OCI-LY7 (cell line): Measurements from ENCODE around the gene WASHC4. TPM values are rescaled to one million over a fixed set of nuclear protein-coding genes. Genes with fewer than 3 reads are reported as not detected.
A peak's percentile ranks its signal among the peaks of the same experiment; 100 is the strongest.

Source experiments
- BruUV-seq: library from RNA; stranded (reverse); fragments of 400-500 nt; replicated peaks from 2 replicates; lab custom pipeline; 2021; lab: Mats Ljungman, UMichigan
- CTCF ChIA-PET: fragments of 300-600 bp; sonication (Branson Sonifier 250); formaldehyde crosslinking; loops from one replicate; lab custom pipeline; 2022; ENCODE audit warnings: antibody characterized with exemption; ENCODE audit not compliant: unreplicated experiment; lab: Charles Lee
- POLR2A ChIA-PET: fragments of 300-600 bp; sonication (Branson Sonifier 250); formaldehyde crosslinking; loops from one replicate; lab custom pipeline; 2022; ENCODE audit warnings: antibody characterized with exemption; lab: Charles Lee
- DNase-seq: peaks from one replicate; pipeline ENCODE4 v3.0.0-alpha.2; 2015; ENCODE audit warnings: low spot score
- H2AFZ ChIP-seq: fragments of 200-600 bp; sonication (generic), shearing (Covaris generic); 2 replicates; pipeline ENCODE4 v1.6.1; 2014; ENCODE audit warnings: mild to moderate bottlenecking, antibody characterized with exemption, low read length, moderate library complexity
- H3K27ac ChIP-seq: fragments of 200-600 bp; sonication (generic); 2 replicates; pipeline ENCODE4 v1.5.1; 2014; ENCODE audit warnings: mixed run types, low read depth, mild to moderate bottlenecking, moderate library complexity, low read length, inconsistent platforms; ENCODE audit not compliant: poor library complexity, severe bottlenecking
- H3K36me3 ChIP-seq: fragments of 200-600 bp; sonication (generic); 2 replicates; pipeline ENCODE4 v1.6.1; 2014; ENCODE audit warnings: mild to moderate bottlenecking, antibody characterized with exemption, low read length, moderate library complexity, mixed read lengths; ENCODE audit not compliant: insufficient read depth
- H3K4me1 ChIP-seq: fragments of 200-600 bp; sonication (generic); 2 replicates; pipeline ENCODE4 v1.5.1; 2014; ENCODE audit warnings: mild to moderate bottlenecking, low read length; ENCODE audit not compliant: insufficient read depth, poor library complexity, severe bottlenecking
- H3K4me2 ChIP-seq: fragments of 200-600 bp; sonication (generic); 2 replicates; pipeline ENCODE4 v1.6.1; 2014; ENCODE audit warnings: mild to moderate bottlenecking, low read length
- H3K4me3 ChIP-seq: fragments of 200-600 bp; sonication (generic); 2 replicates; pipeline ENCODE4 v1.5.1; 2014; ENCODE audit warnings: mild to moderate bottlenecking, low read depth, low read length; ENCODE audit not compliant: poor library complexity, severe bottlenecking
- H3K79me2 ChIP-seq: fragments of 200-600 bp; sonication (generic); 2 replicates; pipeline ENCODE4 v1.6.1; 2016; ENCODE audit warnings: low read depth, mild to moderate bottlenecking, low read length, moderate library complexity, mixed read lengths; ENCODE audit not compliant: insufficient read depth
- H3K9me2 ChIP-seq: fragments of 200-600 bp; sonication (generic); 2 replicates; pipeline ENCODE4 v1.6.1; 2016; ENCODE audit warnings: mild to moderate bottlenecking, low read length, mixed read lengths; ENCODE audit not compliant: insufficient read depth
- H3K9me3 ChIP-seq: fragments of 200-600 bp; sonication (generic); 2 replicates; pipeline ENCODE4 v1.6.1; 2014; ENCODE audit warnings: mild to moderate bottlenecking, mixed run types, low read length, mixed read lengths
- H4K20me1 ChIP-seq: fragments of 200-600 bp; sonication (generic); 2 replicates; pipeline ENCODE4 v1.6.1; 2014; ENCODE audit warnings: mild to moderate bottlenecking, antibody characterized with exemption, low read length, moderate library complexity, mixed read lengths; ENCODE audit not compliant: insufficient read depth
- CTCF ChIP-seq: fragments of 200-600 bp; sonication (generic); conservative IDR thresholded peaks from 2 replicates; pipeline ENCODE4 v1.5.1; 2014; ENCODE audit warnings: mild to moderate bottlenecking, antibody characterized with exemption, low read length, moderate library complexity, mixed read lengths
- EZH2phosphoT487 ChIP-seq: fragments of 200-600 bp; sonication (generic); IDR thresholded peaks from 2 replicates; pipeline ENCODE4 v1.6.1; 2018; ENCODE audit warnings: low read depth, borderline replicate concordance, mild to moderate bottlenecking, mixed run types, antibody characterized with exemption, low read length, moderate library complexity, mixed read lengths
- intact Hi-C: fragments of 100-400 bp; cut with micrococcal nuclease; formaldehyde crosslinking; loops from one replicate; pipeline ENCODE4 v1.10.0; 2022; ENCODE audit not compliant: unreplicated experiment
- total RNA-seq, 2 experiments: library from RNA; depleted of rRNA in 1 of 2; stranded (reverse); fragments of >200 nt in 1 of 2; shearing (Covaris generic) in 1 of 2; gene quantifications; 2 replicates each; pipeline ENCODE4 v1.2.3, GENCODE V29; 2014 to 2022

The WASHC4 gene
- total RNA-seq, 2 experiments from 2014 or later: 54.8 to 71.8 TPM

GRCh38 chr12:105109465-105110212 is 2.1 kb downstream of the WASHC4 start:
- no TSS peak for BruUV-seq
- Histone ChIP-seq H3K4me1 (peaks cover 38% of the 10 kb centered on the region), H2AFZ (no peak overlapping the region; the same call in 1 of the 2 replicates), H3K4me2 (peak overlapping the region; percentile 97), H3K36me3 (peaks cover 52% of the 10 kb centered on the region), H3K79me2 (peaks cover 70% of the 10 kb centered on the region), H3K27ac (peak overlapping the region; percentile 96), H3K9me2 (no peaks in the 10 kb centered on the region), H3K4me3 (peak overlapping the region; percentile 99), H3K9me3 (peaks cover 19% of the 10 kb centered on the region; the same call in 1 of the 2 replicates), H4K20me1 (peaks cover 20% of the 10 kb centered on the region)
- intact Hi-C loops: loop anchor here (5.0 kb wide), 3 partner anchors 223 to 822 kb away; partner anchors contain the start of genes C12orf75 and CHST11
- ChIA-PET CTCF (no interaction called here), POLR2A (interaction anchor here (0.5 to 3.6 kb wide), 8 partner anchors 19 to 822 kb away, joined by 3 to 19 read pairs (median 4); no protein-coding TSS in a partner anchor)
- DNase-seq: peak; percentile 67
- TF ChIP-seq EZH2phosphoT487 (no peak), CTCF (no peak)

- intact Hi-C loops: no loop called here
- no TSS peak for BruUV-seq
- H4K20me1 ChIP-seq: peaks cover 20% of the 10 kb centered on the region
- peaks cover 64% of the 10 kb centered on the region for H3K36me3 ChIP-seq
- peaks cover 37% of the 10 kb centered on the region for H3K4me1 ChIP-seq
- no peaks in the 10 kb centered on the region for H3K9me2 ChIP-seq
- DNase-seq: no peak
- peak overlapping the region; percentile 99 for H3K4me3 ChIP-seq
- H3K4me2 ChIP-seq: peak overlapping the region; percentile 97
- no peak overlapping the region for H3K27ac ChIP-seq
- ChIA-PET CTCF (no interaction called here), POLR2A (interaction anchor here (1.0 to 1.1 kb wide), 2 partner anchors 17 to 39 kb away, joined by 3 to 5 read pairs; no protein-coding TSS in a partner anchor)
- no peak overlapping the region for H2AFZ ChIP-seq
- peaks cover 15% of the 10 kb centered on the region; the same call in 1 of the 2 replicates for H3K9me3 ChIP-seq
- peaks cover 77% of the 10 kb centered on the region for H3K79me2 ChIP-seq
- TF ChIP-seq EZH2phosphoT487 (no peak), CTCF (no peak)
These were observed 3.3 kb downstream of the WASHC4 start for GRCh38 chr12:105110851-105111250.
